WTC11 (cell line): ENCODE data around the gene PTGER2.

Experiments
- MYBL2 ChIP-seq: sonication (generic); formaldehyde crosslinking; IDR thresholded peaks from 2 replicates; pipeline ENCODE4 v1.8.1; 2023; ENCODE audit warnings: mild to moderate bottlenecking, moderate library complexity, missing genetic modification reagents
- NFE2L1 ChIP-seq: sonication (generic); formaldehyde crosslinking; IDR thresholded peaks from 2 replicates; pipeline ENCODE4 v1.8.1; 2023; ENCODE audit warnings: missing genetic modification reagents
- SMAD4 ChIP-seq: sonication (generic); formaldehyde crosslinking; IDR thresholded peaks from 2 replicates; pipeline ENCODE4 v1.8.0; 2022; ENCODE audit warnings: mild to moderate bottlenecking, missing genetic modification reagents
- TP53 ChIP-seq: sonication (generic); formaldehyde crosslinking; IDR thresholded peaks from 2 replicates; pipeline ENCODE4 v1.8.1; 2023; ENCODE audit warnings: mild to moderate bottlenecking, missing genetic modification reagents
- ZNF121 ChIP-seq: sonication (generic); formaldehyde crosslinking; IDR thresholded peaks from 2 replicates; pipeline ENCODE4 v1.8.0; 2023; ENCODE audit warnings: missing genetic modification reagents
- ZNF281 ChIP-seq: sonication (generic); formaldehyde crosslinking; IDR thresholded peaks from 2 replicates; pipeline ENCODE4 v1.8.0; 2023; ENCODE audit warnings: mild to moderate bottlenecking, missing genetic modification reagents
- TF ChIP-seq, protein P1 (sequence below): sonication (generic); formaldehyde crosslinking; IDR thresholded peaks from 2 replicates; pipeline ENCODE4 v1.8.0; 2022; ENCODE audit warnings: mild to moderate bottlenecking, missing genetic modification reagents
- TF ChIP-seq, protein P2 (sequence below): sonication (generic); formaldehyde crosslinking; IDR thresholded peaks from 2 replicates; pipeline ENCODE4 v1.8.0; 2022; ENCODE audit warnings: mild to moderate bottlenecking, missing genetic modification reagents
- TF ChIP-seq, protein P3 (sequence below): fragments of 200-600 bp; IDR thresholded peaks from 2 replicates; pipeline ENCODE4 v1.8.0; 2022; ENCODE audit warnings: antibody characterized with exemption
- TF ChIP-seq, protein P4 (sequence below): sonication (generic); formaldehyde crosslinking; IDR thresholded peaks from 2 replicates; pipeline ENCODE4 v1.8.0; 2022; ENCODE audit warnings: mild to moderate bottlenecking, missing genetic modification reagents

- TF ChIP-seq ZNF121 (CRISPR knock-in tag) (no peak), MYBL2 (CRISPR knock-in tag) (no peak), SMAD4 (no peak), NFE2L1 (CRISPR knock-in tag) (no peak), TP53 (CRISPR knock-in tag) (no peak), ZNF281 (no peak)
- TF ChIP-seq, protein P1, sequence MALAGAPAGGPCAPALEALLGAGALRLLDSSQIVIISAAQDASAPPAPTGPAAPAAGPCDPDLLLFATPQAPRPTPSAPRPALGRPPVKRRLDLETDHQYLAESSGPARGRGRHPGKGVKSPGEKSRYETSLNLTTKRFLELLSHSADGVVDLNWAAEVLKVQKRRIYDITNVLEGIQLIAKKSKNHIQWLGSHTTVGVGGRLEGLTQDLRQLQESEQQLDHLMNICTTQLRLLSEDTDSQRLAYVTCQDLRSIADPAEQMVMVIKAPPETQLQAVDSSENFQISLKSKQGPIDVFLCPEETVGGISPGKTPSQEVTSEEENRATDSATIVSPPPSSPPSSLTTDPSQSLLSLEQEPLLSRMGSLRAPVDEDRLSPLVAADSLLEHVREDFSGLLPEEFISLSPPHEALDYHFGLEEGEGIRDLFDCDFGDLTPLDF (CRISPR knock-in tag), result no peak
- TF ChIP-seq, protein P2, sequence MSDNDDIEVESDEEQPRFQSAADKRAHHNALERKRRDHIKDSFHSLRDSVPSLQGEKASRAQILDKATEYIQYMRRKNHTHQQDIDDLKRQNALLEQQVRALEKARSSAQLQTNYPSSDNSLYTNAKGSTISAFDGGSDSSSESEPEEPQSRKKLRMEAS, result no peak
- TF ChIP-seq, protein P3, sequence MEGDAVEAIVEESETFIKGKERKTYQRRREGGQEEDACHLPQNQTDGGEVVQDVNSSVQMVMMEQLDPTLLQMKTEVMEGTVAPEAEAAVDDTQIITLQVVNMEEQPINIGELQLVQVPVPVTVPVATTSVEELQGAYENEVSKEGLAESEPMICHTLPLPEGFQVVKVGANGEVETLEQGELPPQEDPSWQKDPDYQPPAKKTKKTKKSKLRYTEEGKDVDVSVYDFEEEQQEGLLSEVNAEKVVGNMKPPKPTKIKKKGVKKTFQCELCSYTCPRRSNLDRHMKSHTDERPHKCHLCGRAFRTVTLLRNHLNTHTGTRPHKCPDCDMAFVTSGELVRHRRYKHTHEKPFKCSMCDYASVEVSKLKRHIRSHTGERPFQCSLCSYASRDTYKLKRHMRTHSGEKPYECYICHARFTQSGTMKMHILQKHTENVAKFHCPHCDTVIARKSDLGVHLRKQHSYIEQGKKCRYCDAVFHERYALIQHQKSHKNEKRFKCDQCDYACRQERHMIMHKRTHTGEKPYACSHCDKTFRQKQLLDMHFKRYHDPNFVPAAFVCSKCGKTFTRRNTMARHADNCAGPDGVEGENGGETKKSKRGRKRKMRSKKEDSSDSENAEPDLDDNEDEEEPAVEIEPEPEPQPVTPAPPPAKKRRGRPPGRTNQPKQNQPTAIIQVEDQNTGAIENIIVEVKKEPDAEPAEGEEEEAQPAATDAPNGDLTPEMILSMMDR, result no peak
- TF ChIP-seq, protein P4, sequence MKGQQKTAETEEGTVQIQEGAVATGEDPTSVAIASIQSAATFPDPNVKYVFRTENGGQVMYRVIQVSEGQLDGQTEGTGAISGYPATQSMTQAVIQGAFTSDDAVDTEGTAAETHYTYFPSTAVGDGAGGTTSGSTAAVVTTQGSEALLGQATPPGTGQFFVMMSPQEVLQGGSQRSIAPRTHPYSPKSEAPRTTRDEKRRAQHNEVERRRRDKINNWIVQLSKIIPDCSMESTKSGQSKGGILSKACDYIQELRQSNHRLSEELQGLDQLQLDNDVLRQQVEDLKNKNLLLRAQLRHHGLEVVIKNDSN (CRISPR knock-in tag), result no peak
These were observed 36.6 kb upstream of the PTGER2 start for GRCh38 chr14:52277552-52277951.
